Neural crest cell (in vitro differentiated cells): ENCODE data around the gene TMA16. TPM values are rescaled to one million over a fixed set of nuclear protein-coding genes. Genes with fewer than 3 reads are reported as not detected.
"Not testable (repeated sequence)": the region's sequence is repeated elsewhere in the genome, so short reads cannot be mapped to it uniquely, and the experiment has no call there.

Source experiments
- DNase-seq: peaks from one replicate; pipeline ENCODE4 v3.0.0; 2021; ENCODE audit warnings: low read depth, mixed read lengths, low spot score
- H3K27ac Mint-ChIP-seq: one replicate; pipeline ENCODE4 v1.8.0; 2021; ENCODE audit warnings: mild to moderate bottlenecking, mixed read lengths; ENCODE audit not compliant: unreplicated experiment
- H3K27me3 Mint-ChIP-seq: 2 replicates; pipeline ENCODE4 v1.8.0; 2021; ENCODE audit warnings: low read depth, mild to moderate bottlenecking, mixed read lengths
- H3K36me3 Mint-ChIP-seq: 2 replicates; pipeline ENCODE4 v1.8.0; 2021; ENCODE audit warnings: low read depth, mild to moderate bottlenecking, mixed read lengths
- H3K4me1 Mint-ChIP-seq: 2 replicates; pipeline ENCODE4 v1.8.0; 2021; ENCODE audit warnings: mixed read lengths
- H3K4me3 Mint-ChIP-seq: one replicate; pipeline ENCODE4 v1.8.0; 2021; ENCODE audit warnings: mild to moderate bottlenecking, mixed read lengths
- H3K9me3 Mint-ChIP-seq: 2 replicates; pipeline ENCODE4 v1.8.0; 2021; ENCODE audit warnings: mixed read lengths
- total RNA-seq: library from RNA; stranded (reverse); gene quantifications from 2 replicates; pipeline ENCODE4 v1.2.1, GENCODE V29; 2021
- TF ChIP-seq, protein P1 (sequence below): fragments of 200-600 bp; sonication (generic); conservative IDR thresholded peaks from 2 replicates; pipeline ENCODE4 v1.5.0; 2021; ENCODE audit warnings: antibody characterized with exemption, mild to moderate bottlenecking

TMA16 gene
- total RNA-seq, 1 donor from 2014 or later: 43.9 TPM

DNA sequence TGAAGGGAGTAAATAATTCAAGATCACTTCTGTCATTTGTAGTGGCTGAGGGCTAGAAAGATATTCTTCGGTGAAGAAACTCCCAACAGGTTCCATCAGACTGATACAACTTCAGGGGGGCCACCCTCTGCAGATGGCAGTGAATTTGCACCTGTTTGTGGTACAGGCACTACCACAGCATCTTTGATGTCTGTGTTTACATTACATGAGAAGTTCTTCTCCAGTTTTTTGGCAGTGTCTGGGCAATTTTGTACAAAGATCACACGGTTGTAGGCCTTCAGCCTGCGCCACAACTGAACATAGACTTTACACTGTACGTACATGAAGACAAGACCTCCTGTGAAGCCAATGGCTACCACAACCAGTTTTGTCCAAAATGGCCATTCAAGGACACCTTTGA is 34.2 kb downstream of the TMA16 start:
- DNase-seq: no peak
- H3K4me1 Mint-ChIP-seq: peaks cover 5% of the 10 kb centered on the region
- TF ChIP-seq, protein P1, sequence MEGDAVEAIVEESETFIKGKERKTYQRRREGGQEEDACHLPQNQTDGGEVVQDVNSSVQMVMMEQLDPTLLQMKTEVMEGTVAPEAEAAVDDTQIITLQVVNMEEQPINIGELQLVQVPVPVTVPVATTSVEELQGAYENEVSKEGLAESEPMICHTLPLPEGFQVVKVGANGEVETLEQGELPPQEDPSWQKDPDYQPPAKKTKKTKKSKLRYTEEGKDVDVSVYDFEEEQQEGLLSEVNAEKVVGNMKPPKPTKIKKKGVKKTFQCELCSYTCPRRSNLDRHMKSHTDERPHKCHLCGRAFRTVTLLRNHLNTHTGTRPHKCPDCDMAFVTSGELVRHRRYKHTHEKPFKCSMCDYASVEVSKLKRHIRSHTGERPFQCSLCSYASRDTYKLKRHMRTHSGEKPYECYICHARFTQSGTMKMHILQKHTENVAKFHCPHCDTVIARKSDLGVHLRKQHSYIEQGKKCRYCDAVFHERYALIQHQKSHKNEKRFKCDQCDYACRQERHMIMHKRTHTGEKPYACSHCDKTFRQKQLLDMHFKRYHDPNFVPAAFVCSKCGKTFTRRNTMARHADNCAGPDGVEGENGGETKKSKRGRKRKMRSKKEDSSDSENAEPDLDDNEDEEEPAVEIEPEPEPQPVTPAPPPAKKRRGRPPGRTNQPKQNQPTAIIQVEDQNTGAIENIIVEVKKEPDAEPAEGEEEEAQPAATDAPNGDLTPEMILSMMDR: no peak
- peaks cover 30% of the 10 kb centered on the region for H3K36me3 Mint-ChIP-seq
- H3K27ac Mint-ChIP-seq: no peak overlapping the region
- H3K4me3 Mint-ChIP-seq: no peak overlapping the region
- no peaks in the 10 kb centered on the region for H3K27me3 Mint-ChIP-seq
- H3K9me3 Mint-ChIP-seq: no peaks in the 10 kb centered on the region

DNA sequence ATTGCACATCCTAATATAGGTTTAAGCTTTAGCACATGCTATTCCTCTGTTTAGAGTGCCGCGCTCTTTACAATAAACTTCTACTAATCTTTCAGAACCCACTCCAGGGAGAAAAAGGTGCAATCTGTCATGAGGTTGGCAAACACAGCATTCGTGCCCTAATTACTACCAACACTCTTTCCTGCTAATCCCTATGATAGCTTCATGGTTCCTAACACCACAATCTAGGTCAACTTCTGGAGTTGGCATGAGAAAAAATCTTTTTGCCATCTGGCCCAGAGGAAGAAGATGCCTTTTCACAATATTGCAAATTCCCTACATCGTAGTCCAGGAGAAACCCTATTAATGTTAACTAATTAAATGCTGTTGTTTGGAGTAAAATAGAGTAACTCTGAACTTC is 39.6 kb downstream of the TMA16 start:
- no peak overlapping the region for H3K4me3 Mint-ChIP-seq
- H3K9me3 Mint-ChIP-seq: no peaks in the 10 kb centered on the region
- peaks cover 21% of the 10 kb centered on the region for H3K36me3 Mint-ChIP-seq
- no peak for DNase-seq
- TF ChIP-seq, protein P1: no peak
- H3K4me1 Mint-ChIP-seq: peaks cover 9% of the 10 kb centered on the region
- no peak overlapping the region for H3K27ac Mint-ChIP-seq
- no peaks in the 10 kb centered on the region for H3K27me3 Mint-ChIP-seq

DNA sequence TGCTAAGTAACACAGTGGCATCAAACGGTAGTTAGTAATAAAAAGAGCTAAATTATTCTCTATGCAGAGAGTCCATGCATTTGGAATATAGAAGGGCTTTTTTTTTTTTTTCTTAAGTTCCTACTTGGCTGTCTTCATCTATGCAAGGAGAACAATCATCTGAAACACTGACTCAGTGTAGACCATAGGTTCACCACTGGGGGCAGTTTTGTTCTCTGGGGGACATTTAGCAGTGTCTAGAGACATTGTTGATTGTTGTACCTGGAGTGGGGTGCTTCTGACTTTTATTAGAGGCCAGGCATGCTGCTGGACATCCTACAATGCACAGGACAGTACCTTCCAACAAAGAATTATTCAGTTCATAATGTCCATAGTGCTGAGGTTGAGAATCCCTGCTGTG is 41.2 kb downstream of the TMA16 start:
- H3K27ac Mint-ChIP-seq: no peak overlapping the region
- DNase-seq: no peak
- TF ChIP-seq, protein P1: no peak
- peaks cover 15% of the 10 kb centered on the region for H3K36me3 Mint-ChIP-seq
- H3K27me3 Mint-ChIP-seq: no peaks in the 10 kb centered on the region
- no peaks in the 10 kb centered on the region for H3K9me3 Mint-ChIP-seq
- no peak overlapping the region for H3K4me3 Mint-ChIP-seq
- peaks cover 9% of the 10 kb centered on the region for H3K4me1 Mint-ChIP-seq

DNA sequence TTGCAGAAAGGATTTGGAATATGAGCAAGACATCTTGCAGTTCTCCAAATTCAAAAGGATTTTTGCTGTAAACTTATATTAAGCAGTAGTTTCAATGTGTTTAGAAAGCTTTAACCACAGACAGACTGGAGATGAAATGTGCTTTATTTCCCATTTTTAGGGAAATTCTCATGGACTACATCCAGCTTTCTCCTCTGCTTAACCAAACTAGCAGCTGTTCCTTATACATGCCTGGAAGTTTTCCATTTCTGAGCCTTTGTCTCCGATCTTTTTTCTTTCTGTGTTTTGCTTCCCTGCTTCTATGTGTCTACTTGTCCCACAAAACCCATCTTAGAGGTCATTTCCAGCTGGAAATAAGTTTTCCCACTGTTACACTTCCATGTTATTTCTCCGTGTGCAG is 41.6 kb downstream of the TMA16 start:
- TF ChIP-seq, protein P1: no peak
- peaks cover 10% of the 10 kb centered on the region for H3K36me3 Mint-ChIP-seq

DNA sequence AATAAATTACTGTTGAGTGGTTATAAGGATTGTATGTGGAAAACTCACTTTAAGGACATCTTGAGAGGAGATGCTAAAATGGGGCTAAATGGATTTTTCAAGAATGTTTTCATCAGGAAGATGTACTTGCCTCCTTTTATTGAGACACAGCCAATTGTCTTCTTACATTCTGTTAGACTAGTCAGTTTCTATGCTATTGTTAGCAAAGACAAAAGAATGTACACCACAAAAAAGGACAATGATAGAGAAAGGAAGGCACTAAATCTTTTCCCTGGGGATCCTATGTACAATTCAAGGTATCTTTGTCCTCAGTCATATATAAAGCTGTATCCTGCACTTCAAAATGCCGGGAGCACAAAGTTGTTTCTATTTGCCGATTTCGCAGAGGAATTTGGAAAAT is 42.6 kb downstream of the TMA16 start:
- TF ChIP-seq, protein P1: no peak
- H3K9me3 Mint-ChIP-seq: no peaks in the 10 kb centered on the region
- H3K27ac Mint-ChIP-seq: no peak overlapping the region

More for the DNA sequence above, 41.6 kb downstream of the TMA16 start:
- no peak overlapping the region for H3K4me3 Mint-ChIP-seq
- H3K4me1 Mint-ChIP-seq: peaks cover 9% of the 10 kb centered on the region
- H3K27ac Mint-ChIP-seq: no peak overlapping the region
- no peak for DNase-seq
- H3K9me3 Mint-ChIP-seq: no peaks in the 10 kb centered on the region
- H3K27me3 Mint-ChIP-seq: no peaks in the 10 kb centered on the region

DNA sequence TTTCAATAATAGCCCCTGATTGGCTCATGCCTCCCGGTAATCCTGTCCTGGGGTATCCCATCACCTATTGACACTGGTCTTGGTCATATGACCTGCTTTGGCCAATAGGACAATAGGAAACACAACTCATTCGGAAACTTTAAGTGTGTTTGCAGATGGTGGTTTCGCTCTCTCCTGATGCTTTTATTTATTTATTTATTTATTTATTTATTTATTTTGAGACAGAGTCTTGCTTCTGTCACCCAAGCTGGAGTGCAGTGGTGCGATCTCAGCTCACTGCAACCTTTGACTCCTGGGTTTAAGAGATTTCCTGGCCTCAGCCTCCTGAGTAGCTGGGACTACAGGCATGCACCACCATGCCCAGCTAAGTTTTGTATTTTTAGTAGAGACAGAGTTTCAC is 44.3 kb downstream of the TMA16 start:
- H3K9me3 Mint-ChIP-seq, H3K4me1 Mint-ChIP-seq, H3K27ac Mint-ChIP-seq, H3K4me3 Mint-ChIP-seq, H3K27me3 Mint-ChIP-seq, H3K36me3 Mint-ChIP-seq, DNase-seq: not testable (repeated sequence)

More for the DNA sequence above, 42.6 kb downstream of the TMA16 start:
- Mint-ChIP-seq H3K36me3 (peaks cover 7% of the 10 kb centered on the region), H3K27me3 (no peaks in the 10 kb centered on the region), H3K4me1 (peaks cover 9% of the 10 kb centered on the region), H3K4me3 (no peak overlapping the region)
- no peak for DNase-seq
